ENCODE measurements around the gene ZNF470. TPM values are rescaled to one million over a fixed set of nuclear protein-coding genes. Genes with fewer than 3 reads are reported as not detected.

Gene ZNF470
- total RNA-seq, 1 donor from 2014 or later: 8.2 TPM

DNA sequence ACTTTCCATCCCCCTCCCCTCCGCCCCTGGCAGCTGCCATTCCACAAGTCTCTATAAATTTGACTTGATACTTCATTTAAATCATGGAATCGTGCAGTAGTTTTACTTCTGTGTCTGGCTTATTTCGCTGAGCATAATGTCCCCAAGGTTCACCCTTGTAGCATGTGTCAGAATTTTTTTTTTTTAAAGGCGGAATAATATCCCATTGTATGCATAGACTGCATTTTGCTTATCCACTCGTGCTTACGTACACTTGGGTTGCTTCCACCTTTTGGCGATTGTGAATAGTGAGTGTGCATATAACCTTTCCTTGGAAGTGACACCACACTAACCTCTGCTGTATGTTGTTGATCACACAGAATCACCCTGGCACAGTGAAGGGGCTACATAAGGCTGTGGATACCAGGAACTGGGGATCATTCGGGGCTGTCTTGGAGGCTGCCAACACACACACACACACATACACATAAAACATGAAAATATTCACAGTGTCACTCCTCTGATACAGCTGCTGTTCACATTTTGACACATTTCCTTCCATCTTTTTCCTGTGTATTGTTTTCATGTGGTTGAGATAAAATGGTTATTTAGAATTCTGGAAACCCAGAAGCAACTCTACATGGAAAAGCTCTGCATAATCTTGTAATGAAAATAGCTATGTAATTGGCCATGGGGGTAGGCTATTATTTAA, 41.2 kb downstream of the ZNF470 start:
- DNase-seq (ENCODE audit: low read depth): no peak

DNA sequence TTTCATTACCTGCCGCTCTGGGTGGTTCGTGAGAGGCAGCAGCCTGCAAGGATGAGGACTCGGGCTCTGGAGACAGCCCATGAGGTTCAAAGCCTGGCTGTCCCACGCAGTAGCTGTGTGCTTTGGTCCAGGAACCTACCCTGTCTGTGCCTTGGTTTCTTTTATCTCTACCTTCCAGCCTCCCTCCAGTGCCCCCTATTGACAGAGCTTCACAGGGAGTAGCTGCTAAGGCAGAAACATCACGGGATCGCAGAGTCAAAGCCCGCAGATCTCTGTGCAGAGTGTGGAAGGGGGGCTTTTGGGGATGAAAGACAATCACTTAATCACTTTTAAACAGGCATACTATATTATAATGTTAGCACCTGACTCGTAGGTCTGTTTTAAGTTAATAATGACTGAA, 44.0 kb downstream of the ZNF470 start:
- DNase-seq (ENCODE audit: low read depth): no peak

DNA sequence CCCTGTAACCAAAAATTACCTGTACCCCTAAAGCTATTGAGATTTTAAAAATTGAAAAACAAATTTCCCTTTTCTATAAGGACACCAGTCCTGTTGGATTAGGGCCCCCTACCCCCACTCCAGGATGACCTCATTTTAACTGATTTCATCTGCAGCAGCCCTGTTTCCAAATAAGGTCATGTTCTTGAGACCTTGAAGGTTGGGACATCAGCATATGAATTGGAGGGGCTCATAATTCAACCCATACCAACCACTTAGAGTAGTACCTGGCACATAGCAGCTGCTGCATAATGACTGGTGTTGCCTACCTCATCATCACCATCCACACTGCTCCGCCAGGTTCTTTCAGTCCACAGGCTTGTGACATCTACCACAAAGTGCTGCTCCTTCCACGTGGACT, 45.5 kb downstream of the ZNF470 start:
- DNase-seq (ENCODE audit: low read depth): no peak

DNA sequence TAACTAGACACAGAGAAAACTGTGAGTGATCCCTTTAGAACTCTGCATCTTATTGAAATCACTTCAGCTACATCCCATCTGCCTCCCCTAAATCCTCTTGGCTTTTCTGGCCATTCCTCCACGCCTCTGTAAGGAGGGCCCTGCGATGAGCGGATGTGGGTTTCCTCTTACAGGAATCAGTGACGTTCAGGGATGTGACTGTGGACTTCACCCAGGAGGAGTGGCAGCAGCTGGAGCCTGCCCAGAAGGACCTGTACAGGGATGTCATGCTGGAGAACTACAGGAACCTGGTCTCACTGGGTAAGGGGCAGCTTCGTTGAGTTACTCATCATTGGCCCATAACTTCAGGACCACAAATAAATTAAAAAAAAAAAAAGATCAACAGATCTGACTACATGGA, 46.4 kb downstream of the ZNF470 start:
- DNase-seq (ENCODE audit: low read depth): no peak

DNA sequence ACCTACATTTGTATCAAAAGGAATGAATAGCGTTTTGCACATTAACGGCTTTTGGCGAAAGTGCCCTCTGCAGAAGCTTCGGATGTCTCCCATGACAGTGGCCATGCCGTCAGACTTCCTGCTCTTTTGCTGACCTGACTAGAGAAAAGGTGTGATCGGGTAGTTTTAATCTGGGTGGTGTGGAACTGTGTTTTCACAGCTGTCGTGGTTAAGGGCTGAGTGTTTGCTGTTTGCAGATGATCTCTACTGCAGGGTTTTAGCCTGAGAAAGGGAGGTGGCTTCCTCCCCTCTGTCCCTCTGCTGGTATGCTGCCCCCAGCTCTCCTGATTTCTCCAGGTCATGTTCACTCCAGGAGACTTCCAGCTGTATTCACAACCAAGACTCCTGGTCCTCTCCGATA, 50.3 kb downstream of the ZNF470 start:
- DNase-seq (ENCODE audit: low read depth): no peak

DNA sequence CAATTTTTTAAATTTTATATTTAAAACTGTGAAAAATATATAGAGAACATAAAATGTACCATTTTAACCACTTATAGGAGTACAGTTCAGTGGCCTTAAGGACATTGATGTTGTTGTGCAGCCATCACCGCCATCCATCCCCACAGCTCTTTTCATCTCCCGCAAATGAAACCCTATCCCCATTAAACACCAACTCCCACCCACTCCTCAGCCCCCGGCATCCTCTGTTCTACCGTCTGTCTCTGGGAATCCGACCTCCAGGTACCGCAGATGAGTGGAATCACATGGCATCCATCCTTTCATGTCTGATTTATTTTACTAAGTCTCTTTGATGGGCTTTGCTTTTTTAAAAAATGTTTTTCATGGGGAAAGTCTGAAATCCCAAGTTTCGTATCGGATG, 51.9 kb downstream of the ZNF470 start:
- DNase-seq (ENCODE audit: low read depth): no peak

DNA sequence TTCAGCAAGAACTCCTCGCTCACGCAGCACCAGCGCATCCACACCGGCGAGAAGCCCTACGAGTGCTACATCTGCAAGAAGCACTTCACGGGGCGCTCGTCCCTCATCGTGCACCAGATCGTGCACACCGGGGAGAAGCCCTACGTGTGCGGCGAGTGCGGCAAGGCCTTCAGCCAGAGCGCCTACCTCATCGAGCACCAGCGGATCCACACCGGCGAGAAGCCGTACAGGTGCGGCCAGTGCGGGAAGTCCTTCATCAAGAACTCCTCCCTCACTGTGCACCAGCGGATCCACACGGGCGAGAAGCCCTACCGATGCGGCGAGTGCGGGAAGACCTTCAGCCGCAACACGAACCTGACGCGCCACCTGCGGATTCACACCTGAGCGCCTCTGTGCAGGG, 55.1 kb downstream of the ZNF470 start:
- DNase-seq (ENCODE audit: low read depth): no peak

- DNase-seq (ENCODE audit: low read depth): no peak
These were observed 55.7 kb downstream of the ZNF470 start for GRCh38 chr19:56623006-56623405.

DNA sequence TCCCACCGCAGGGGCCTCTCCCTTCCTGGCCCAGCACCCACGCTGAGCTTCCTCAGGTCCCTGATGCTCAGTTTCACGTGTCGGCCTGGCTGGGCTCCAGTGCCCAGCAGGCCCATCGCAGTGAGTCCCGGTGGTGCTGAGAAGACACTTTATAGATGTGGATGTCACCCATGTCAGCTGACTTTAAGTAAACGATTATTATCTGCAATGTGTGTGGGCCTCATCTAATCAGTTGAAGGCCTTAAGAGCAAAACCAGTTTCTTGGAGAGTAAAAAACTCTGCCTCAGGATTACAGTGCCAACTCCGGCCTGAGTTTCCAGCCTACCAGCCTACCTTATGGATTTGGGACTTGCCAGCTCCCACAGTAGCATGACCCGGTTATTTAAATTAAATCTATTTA, 58.4 kb downstream of the ZNF470 start:
- no peak for DNase-seq (ENCODE audit: low read depth)

DNA sequence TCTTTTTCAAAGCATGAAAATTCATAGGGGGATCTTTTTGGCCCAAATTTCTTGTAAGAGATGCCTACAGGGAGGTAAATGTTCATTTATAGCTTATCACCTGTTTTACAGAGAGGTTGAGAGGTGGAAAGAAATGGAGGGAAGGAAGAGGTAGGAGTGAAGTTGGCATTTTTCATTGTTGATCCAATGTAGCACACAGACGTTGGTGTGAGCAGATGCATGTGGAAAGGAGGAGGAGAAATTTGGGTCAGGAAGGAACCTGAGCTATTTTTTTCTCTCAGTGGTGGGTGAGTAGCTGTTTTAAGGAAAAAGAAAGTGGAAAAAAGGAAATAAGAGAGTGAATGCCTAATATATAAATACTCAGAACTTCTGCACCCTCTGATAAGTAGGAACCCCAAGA, 65.8 kb downstream of the ZNF470 start:
- no peak for DNase-seq (ENCODE audit: low read depth)

DNA sequence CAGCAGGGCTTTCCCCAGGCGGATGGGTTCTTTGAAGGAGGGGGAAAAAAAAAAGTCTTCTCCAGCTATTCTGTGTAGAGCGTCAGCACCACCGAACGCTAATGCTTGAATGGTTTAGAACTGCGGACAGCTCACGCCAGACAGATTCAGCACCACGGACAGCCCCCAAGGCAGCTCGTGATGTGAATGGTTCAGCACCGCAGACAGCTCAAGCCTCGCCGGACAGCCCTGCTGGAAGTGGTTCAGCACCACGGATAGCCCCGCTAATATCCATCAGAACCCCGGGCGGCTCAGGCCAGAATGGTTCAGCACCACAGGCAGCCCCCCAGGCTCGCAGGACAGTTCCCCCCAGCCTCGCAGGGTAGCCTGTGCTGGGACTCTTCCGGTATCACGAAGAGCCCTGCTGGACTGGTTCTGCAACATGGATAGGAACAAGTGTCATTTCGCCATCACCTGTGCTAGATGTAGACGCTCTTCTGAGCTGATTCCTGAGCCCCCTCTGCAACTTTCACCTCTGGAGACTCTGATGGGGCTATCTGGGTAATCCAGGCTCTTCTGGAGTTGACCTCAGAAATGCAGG, 70.8 kb downstream of the ZNF470 start:
- peak; percentile 33 for DNase-seq (ENCODE audit: low read depth)

Other genes with a start within 250 kb of the ZNF470 start
- 1.2 and 4.2 TPM in 2 replicates for gene ZNF582, start 173.9 kb upstream of the ZNF470 start, total RNA-seq
- 4.0 and 7.2 TPM in 2 replicates for gene ZNF583, start 163.1 kb upstream of the ZNF470 start, total RNA-seq
- gene ZNF667, start 90.1 kb upstream of the ZNF470 start, total RNA-seq: 3.3 and 13.4 TPM in 2 replicates
- gene ZNF471, start 59.6 kb upstream of the ZNF470 start, total RNA-seq: 2.1 and 10.1 TPM in 2 replicates
- 8.7 and 10.9 TPM in 2 replicates for gene ZFP28, start 28.5 kb upstream of the ZNF470 start, total RNA-seq
- 7.5 and 15.8 TPM in 2 replicates for gene ZNF71, start 27.8 kb downstream of the ZNF470 start, total RNA-seq
- gene SMIM17, start 75.7 kb downstream of the ZNF470 start, total RNA-seq: 0.30 TPM in 1 of 2 replicates, not detected in the other
- gene ZNF835, start 104.3 kb downstream of the ZNF470 start, total RNA-seq: 0.69 and 2.0 TPM in 2 replicates